Vagina (tissue), 2 donors: ENCODE data around the gene NABP2.

Source experiments
- POLR2A ChIP-seq, 2 donors: fragments of 450-650 bp; IDR thresholded peaks; one replicate each; pipeline ENCODE4 v1.6.1; 2017; ENCODE audit warnings: antibody characterized with exemption in 2 of 2, mild to moderate bottlenecking in 2 of 2, moderate library complexity in 2 of 2
- POLR2AphosphoS5 ChIP-seq, 2 donors: sonication (generic); formaldehyde crosslinking; IDR thresholded peaks; one replicate each; pipeline ENCODE4 v1.9.0; 2017; ENCODE audit warnings: antibody characterized with exemption in 2 of 2, mild to moderate bottlenecking in 2 of 2, low read depth in 1 of 2; ENCODE audit not compliant: insufficient read depth in 1 of 2
- TF ChIP-seq, protein P1 (sequence below), 3 experiments: fragments of 450-650 bp in 2 of 3; fragments of 200-600 bp in 1 of 3; sonication (generic) in 1 of 3; IDR thresholded peaks; one replicate each; pipeline ENCODE4 v1.5.1; 2017 to 2019; ENCODE audit warnings: antibody characterized with exemption in 3 of 3, mild to moderate bottlenecking in 2 of 3, moderate library complexity in 2 of 3

DNA sequence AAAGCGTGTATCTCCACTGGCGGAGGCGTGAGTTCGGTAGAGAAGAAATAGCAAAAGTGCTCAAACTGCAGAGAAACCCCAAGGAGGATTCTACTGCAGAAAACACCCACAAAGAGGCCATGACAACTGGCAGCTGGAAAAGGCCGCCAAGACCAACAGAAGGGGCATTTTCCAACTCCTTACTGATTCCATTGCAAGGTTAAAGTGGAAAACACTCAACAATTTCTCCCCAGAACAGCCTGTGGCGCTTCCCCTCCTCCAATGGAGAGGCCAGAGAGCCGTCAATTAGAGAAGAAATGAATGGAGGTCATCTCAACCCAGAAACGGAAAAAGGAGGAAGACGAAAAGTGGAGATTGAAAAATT is 34.7 kb downstream of the NABP2 start:
- TF ChIP-seq, protein P1, sequence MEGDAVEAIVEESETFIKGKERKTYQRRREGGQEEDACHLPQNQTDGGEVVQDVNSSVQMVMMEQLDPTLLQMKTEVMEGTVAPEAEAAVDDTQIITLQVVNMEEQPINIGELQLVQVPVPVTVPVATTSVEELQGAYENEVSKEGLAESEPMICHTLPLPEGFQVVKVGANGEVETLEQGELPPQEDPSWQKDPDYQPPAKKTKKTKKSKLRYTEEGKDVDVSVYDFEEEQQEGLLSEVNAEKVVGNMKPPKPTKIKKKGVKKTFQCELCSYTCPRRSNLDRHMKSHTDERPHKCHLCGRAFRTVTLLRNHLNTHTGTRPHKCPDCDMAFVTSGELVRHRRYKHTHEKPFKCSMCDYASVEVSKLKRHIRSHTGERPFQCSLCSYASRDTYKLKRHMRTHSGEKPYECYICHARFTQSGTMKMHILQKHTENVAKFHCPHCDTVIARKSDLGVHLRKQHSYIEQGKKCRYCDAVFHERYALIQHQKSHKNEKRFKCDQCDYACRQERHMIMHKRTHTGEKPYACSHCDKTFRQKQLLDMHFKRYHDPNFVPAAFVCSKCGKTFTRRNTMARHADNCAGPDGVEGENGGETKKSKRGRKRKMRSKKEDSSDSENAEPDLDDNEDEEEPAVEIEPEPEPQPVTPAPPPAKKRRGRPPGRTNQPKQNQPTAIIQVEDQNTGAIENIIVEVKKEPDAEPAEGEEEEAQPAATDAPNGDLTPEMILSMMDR (IDR thresholded peaks at IDR 0.05), result no peak
- TF ChIP-seq POLR2AphosphoS5 (IDR thresholded peaks at IDR 0.05; ENCODE audit: insufficient read depth in 1 of 2, low read depth in 1 of 2), result no peak
- no peak for TF ChIP-seq POLR2A (IDR thresholded peaks at IDR 0.05)
